Glutamatergic neuron (in vitro differentiated cells): ENCODE data around the gene MCCC2. TPM values are rescaled to one million over a fixed set of nuclear protein-coding genes. Genes with fewer than 3 reads are reported as not detected.
A peak's percentile ranks its signal among the peaks of the same experiment; 100 is the strongest.

Source experiments
- DNase-seq: peaks from one replicate; pipeline ENCODE4 v3.0.0; 2022
- H3K27ac Mint-ChIP-seq: one replicate; pipeline ENCODE4 v1.8.0; 2020; ENCODE audit warnings: mild to moderate bottlenecking, mixed read lengths, inconsistent platforms; ENCODE audit not compliant: unreplicated experiment
- H3K27me3 Mint-ChIP-seq: one replicate; pipeline ENCODE4 v1.8.0; 2020; ENCODE audit warnings: mild to moderate bottlenecking, moderate library complexity, mixed read lengths, inconsistent platforms; ENCODE audit not compliant: unreplicated experiment
- H3K36me3 Mint-ChIP-seq: one replicate; pipeline ENCODE4 v1.8.0; 2020; ENCODE audit warnings: mild to moderate bottlenecking, mixed read lengths, inconsistent platforms; ENCODE audit not compliant: unreplicated experiment
- H3K4me1 Mint-ChIP-seq: one replicate; pipeline ENCODE4 v1.8.0; 2020; ENCODE audit warnings: mild to moderate bottlenecking, low read depth, mixed read lengths, inconsistent platforms; ENCODE audit not compliant: unreplicated experiment
- H3K4me3 Mint-ChIP-seq: one replicate; pipeline ENCODE4 v1.8.0; 2020; ENCODE audit warnings: mild to moderate bottlenecking, mixed read lengths, inconsistent platforms; ENCODE audit not compliant: unreplicated experiment
- H3K9me3 Mint-ChIP-seq: one replicate; pipeline ENCODE4 v1.8.0; 2020; ENCODE audit warnings: mild to moderate bottlenecking, moderate library complexity, mixed read lengths, inconsistent platforms; ENCODE audit not compliant: unreplicated experiment
- total RNA-seq: library from RNA; stranded (reverse); fragmentation: NEBNext Ultra II Directional; extraction: Animal tissue kit (Norgen Biotek cat#: 25700); gene quantifications from one replicate; pipeline ENCODE4 v1.2.1, GENCODE V29; 2021; ENCODE audit not compliant: unreplicated experiment
- TF ChIP-seq, protein P1 (sequence below): fragments of 200-600 bp; sonication (generic); IDR thresholded peaks from one replicate; pipeline ENCODE4 v1.5.0; 2021; ENCODE audit not compliant: partially characterized antibody, unreplicated experiment

MCCC2 gene
- total RNA-seq, 1 donor from 2014 or later: 17.3 TPM

DNA sequence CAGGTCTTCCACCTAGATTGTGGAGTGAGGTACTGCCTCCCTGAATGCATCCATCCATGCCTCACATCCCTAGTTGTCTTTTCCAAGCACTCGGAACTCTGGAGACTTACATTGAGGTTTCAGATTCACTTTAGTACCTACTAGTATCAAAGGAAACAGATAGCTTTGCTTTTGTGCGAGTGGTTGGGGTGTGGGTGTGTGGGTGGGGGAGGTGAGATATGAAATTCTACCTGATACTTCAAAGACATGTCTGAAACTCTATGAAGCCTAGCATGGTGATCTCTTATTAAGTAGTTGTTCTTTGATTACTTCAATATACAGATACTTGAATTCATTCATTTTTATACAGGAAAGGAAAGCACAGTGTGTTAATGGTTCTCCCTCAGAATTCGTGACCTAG, 64.4 kb downstream of the MCCC2 start:
- Mint-ChIP-seq H3K27ac (no peak overlapping the region), H3K4me1 (no peaks in the 10 kb centered on the region), H3K36me3 (no peaks in the 10 kb centered on the region), H3K4me3 (no peak overlapping the region), H3K9me3 (no peaks in the 10 kb centered on the region), H3K27me3 (peaks cover 3% of the 10 kb centered on the region)
- TF ChIP-seq, protein P1, sequence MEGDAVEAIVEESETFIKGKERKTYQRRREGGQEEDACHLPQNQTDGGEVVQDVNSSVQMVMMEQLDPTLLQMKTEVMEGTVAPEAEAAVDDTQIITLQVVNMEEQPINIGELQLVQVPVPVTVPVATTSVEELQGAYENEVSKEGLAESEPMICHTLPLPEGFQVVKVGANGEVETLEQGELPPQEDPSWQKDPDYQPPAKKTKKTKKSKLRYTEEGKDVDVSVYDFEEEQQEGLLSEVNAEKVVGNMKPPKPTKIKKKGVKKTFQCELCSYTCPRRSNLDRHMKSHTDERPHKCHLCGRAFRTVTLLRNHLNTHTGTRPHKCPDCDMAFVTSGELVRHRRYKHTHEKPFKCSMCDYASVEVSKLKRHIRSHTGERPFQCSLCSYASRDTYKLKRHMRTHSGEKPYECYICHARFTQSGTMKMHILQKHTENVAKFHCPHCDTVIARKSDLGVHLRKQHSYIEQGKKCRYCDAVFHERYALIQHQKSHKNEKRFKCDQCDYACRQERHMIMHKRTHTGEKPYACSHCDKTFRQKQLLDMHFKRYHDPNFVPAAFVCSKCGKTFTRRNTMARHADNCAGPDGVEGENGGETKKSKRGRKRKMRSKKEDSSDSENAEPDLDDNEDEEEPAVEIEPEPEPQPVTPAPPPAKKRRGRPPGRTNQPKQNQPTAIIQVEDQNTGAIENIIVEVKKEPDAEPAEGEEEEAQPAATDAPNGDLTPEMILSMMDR: no peak
- DNase-seq: no peak

DNA sequence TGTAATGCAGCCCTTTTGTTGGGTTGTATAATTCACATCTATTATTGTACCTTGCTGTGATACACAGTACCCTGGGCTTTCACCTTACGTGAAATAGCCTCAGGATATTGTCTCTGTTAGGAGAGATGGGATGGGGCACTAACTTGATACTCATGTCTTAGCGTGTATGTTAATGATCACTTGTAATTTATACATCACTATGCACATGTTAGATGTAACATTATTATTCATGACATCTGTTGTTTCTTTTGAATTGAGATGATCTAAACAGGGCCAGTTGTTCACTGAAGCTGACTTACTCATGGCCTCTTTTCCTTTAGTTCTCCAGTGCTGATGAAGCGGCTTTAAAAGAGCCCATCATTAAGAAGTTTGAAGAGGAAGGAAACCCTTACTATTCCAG, 65.2 kb downstream of the MCCC2 start:
- Mint-ChIP-seq H3K4me1 (no peaks in the 10 kb centered on the region), H3K27ac (no peak overlapping the region), H3K4me3 (no peak overlapping the region), H3K27me3 (peaks cover 3% of the 10 kb centered on the region), H3K36me3 (no peaks in the 10 kb centered on the region), H3K9me3 (no peaks in the 10 kb centered on the region)
- no peak for DNase-seq
- TF ChIP-seq, protein P1: no peak

DNA sequence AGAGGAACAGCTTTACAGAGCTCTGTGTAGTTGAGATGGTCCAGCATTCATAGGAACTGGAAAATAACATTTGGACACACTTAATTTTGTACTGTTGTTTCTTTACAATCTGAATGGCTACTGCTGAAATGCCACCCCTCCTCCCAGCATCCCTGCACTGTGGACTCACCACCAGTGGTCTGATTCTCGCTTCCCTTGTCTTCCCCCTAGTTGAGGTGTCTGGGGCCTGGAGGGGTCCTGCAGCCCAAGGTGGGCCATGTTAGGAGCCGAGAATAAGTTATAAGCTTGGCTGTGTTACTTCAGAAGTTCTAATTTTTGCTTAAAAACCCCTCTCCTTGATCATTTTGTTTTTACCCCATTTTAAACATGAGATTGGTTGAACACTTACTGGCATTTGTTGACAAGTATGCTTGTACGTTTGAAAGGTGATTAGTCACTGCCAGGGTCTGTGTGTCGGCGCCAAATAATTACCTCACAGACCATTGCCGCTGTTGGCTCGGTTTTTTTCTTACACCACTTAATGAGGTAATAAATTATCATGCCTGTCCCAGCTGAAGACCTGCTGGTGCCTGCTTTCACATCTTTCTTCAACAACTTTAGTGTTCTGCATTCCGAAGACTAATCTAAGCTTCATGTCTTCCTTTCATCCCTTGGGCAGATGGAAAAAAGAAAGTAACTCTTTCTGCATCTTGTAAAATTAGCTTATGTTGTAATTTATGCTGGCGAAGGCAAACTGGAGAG, 65.8 kb downstream of the MCCC2 start:
- H3K4me1 Mint-ChIP-seq: no peaks in the 10 kb centered on the region
- no peaks in the 10 kb centered on the region for H3K9me3 Mint-ChIP-seq
- TF ChIP-seq, protein P1: no peak
- no peak overlapping the region for H3K27ac Mint-ChIP-seq
- no peak overlapping the region for H3K4me3 Mint-ChIP-seq
- H3K27me3 Mint-ChIP-seq: peaks cover 1% of the 10 kb centered on the region
- H3K36me3 Mint-ChIP-seq: peaks cover 3% of the 10 kb centered on the region
- DNase-seq: no peak

DNA sequence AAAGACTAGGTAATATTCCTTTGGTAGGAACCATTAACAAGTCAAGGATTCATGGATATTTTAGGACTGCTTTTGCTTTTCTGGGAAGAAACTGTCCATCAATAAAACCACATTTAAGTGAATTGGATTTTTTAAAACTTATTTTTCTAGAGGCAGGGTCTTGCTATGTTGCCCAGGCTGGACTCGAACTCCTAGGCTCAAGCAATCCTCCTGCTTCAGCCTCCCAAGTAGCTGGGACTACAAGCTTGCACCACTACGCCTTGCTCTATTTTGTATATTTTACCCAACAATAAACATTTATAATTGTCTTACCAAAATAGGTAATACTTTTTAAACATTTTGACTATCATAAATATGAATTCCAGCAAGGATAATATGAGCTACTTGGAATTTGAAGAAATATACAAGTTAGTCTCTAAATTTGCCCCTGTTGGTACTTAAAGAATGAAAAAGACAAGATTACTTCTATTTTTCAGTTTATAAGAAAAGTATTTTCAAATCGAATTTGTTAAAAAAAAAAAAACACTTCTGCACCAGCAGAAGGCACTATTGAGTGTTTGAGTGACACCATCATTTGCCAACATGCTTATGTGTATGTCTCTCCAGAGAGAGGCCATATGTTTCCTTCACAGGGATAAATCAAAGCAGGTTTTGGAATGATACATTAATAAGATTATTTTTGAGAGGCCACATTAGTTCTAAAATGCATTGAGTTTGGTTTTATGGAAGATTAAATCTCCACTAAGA, 71.9 kb downstream of the MCCC2 start:
- DNase-seq: no peak
- Mint-ChIP-seq H3K27ac (peak overlapping the region; percentile 12), H3K9me3 (no peaks in the 10 kb centered on the region), H3K4me1 (no peaks in the 10 kb centered on the region), H3K27me3 (no peaks in the 10 kb centered on the region), H3K4me3 (no peak overlapping the region), H3K36me3 (peaks cover 8% of the 10 kb centered on the region)
- TF ChIP-seq, protein P1: peak; percentile 29

DNA sequence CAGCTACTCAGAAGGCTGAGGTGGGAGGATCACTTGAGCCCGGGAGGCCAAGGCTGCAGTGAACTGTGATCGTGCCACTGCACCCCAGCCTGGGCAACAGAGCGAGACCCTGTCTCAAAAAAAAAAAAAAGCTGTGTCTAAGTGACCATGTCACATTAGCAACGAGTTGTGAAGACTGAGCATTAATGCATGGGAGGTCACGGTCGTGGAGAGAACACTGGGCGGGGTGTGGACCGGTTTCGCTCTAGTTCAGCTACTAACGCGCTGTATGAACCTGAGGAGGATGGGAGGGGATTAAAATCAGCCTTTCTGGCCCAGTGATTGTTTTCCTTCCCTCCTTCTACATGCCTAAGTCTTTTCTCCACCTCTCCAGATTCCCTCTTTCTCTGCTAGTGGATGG, 75.2 kb downstream of the MCCC2 start:
- TF ChIP-seq, protein P1: no peak
- Mint-ChIP-seq H3K27ac (no peak overlapping the region), H3K36me3 (peaks cover 8% of the 10 kb centered on the region), H3K9me3 (no peaks in the 10 kb centered on the region), H3K4me3 (no peak overlapping the region), H3K4me1 (peaks cover 10% of the 10 kb centered on the region), H3K27me3 (no peaks in the 10 kb centered on the region)
- no peak for DNase-seq
